Osteoblast (primary cell): ENCODE measurements around the gene ASB5. TPM values are rescaled to one million over a fixed set of nuclear protein-coding genes. Genes with fewer than 3 reads are reported as not detected.
A peak's percentile ranks its signal among the peaks of the same experiment; 100 is the strongest.

Source experiments
- DNase-seq: peaks from one replicate; pipeline ENCODE4 v3.0.0; 2011; ENCODE audit warnings: low spot score, mixed read lengths; ENCODE audit not compliant: insufficient read length; ENCODE audit errors: missing footprints
- H2AFZ ChIP-seq: 2 replicates; pipeline ENCODE4 v1.6.0; 2011; ENCODE audit warnings: mild to moderate bottlenecking, low read length
- H3K27ac ChIP-seq: 2 replicates; pipeline ENCODE4 v1.5.1; 2011; ENCODE audit warnings: mild to moderate bottlenecking, low read depth, low read length, moderate library complexity
- H3K27me3 ChIP-seq: 2 replicates; pipeline ENCODE4 v1.6.0; 2012; ENCODE audit warnings: mild to moderate bottlenecking, control low read depth, inconsistent platforms, low read length, moderate library complexity; ENCODE audit not compliant: insufficient read depth
- H3K36me3 ChIP-seq: 2 replicates; pipeline ENCODE4 v1.5.1; 2011; ENCODE audit warnings: mild to moderate bottlenecking, low read length, control low read depth, moderate library complexity; ENCODE audit not compliant: insufficient read depth
- H3K4me1 ChIP-seq: 2 replicates; pipeline ENCODE4 v1.5.1; 2011; ENCODE audit warnings: mild to moderate bottlenecking, low read length, control low read depth, moderate library complexity; ENCODE audit not compliant: insufficient read depth
- H3K4me2 ChIP-seq: 2 replicates; pipeline ENCODE4 v1.6.0; 2011; ENCODE audit warnings: mild to moderate bottlenecking, low read length; ENCODE audit not compliant: insufficient read depth
- H3K4me3 ChIP-seq: fragments of 200-600 bp; sonication (generic); 3 replicates; pipeline ENCODE4 v1.5.1; 2012; ENCODE audit warnings: mild to moderate bottlenecking, low read length, inconsistent platforms; ENCODE audit not compliant: insufficient read depth
- H3K79me2 ChIP-seq: 2 replicates; pipeline ENCODE4 v1.6.0; 2012; ENCODE audit warnings: mild to moderate bottlenecking, low read length, control low read depth, inconsistent platforms; ENCODE audit not compliant: insufficient read depth
- H3K9me3 ChIP-seq: 2 replicates; pipeline ENCODE4 v1.5.1; 2011; ENCODE audit warnings: low read depth, low read length, control low read depth
- H4K20me1 ChIP-seq: 2 replicates; pipeline ENCODE4 v1.6.0; 2012; ENCODE audit warnings: mild to moderate bottlenecking, low read length, control low read depth; ENCODE audit not compliant: insufficient read depth
- CTCF ChIP-seq: IDR thresholded peaks from 2 replicates; pipeline ENCODE4 v1.5.1; 2011; ENCODE audit warnings: mild to moderate bottlenecking, low read depth, low read length, moderate library complexity; ENCODE audit errors: extremely low read depth
- total RNA-seq: library from RNA; depleted of rRNA; stranded (reverse); fragments of >200 nt; gene quantifications from 2 replicates; pipeline ENCODE4 v1.2.3, GENCODE V29; 2012

The ASB5 gene
- total RNA-seq, 1 donor: 1.1 TPM

GRCh38 chr4:176209535-176209934, 59.5 kb downstream of the ASB5 start:
- no peak overlapping the region for H3K4me2 ChIP-seq
- H2AFZ ChIP-seq: no peak overlapping the region
- H3K79me2 ChIP-seq: no peaks in the 10 kb centered on the region
- no peaks in the 10 kb centered on the region for H3K9me3 ChIP-seq
- H4K20me1 ChIP-seq: no peaks in the 10 kb centered on the region
- H3K4me3 ChIP-seq: no peak overlapping the region
- TF ChIP-seq CTCF: no peak
- H3K4me1 ChIP-seq: no peaks in the 10 kb centered on the region
- no peak overlapping the region for H3K27ac ChIP-seq
- DNase-seq: no peak
- H3K36me3 ChIP-seq: no peaks in the 10 kb centered on the region
- H3K27me3 ChIP-seq: no peaks in the 10 kb centered on the region

GRCh38 chr4:176207839-176208238, 61.2 kb downstream of the ASB5 start:
- H3K27ac ChIP-seq: no peak overlapping the region

GRCh38 chr4:176205299-176205698, 63.7 kb downstream of the ASB5 start:
- Histone ChIP-seq H3K27ac (no peak overlapping the region), H3K9me3 (no peaks in the 10 kb centered on the region), H3K4me3 (no peak overlapping the region), H2AFZ (no peak overlapping the region), H3K27me3 (no peaks in the 10 kb centered on the region), H3K4me1 (no peaks in the 10 kb centered on the region), H4K20me1 (no peaks in the 10 kb centered on the region), H3K4me2 (no peak overlapping the region), H3K36me3 (no peaks in the 10 kb centered on the region), H3K79me2 (no peaks in the 10 kb centered on the region)
- peak; percentile 1 for DNase-seq
- no peak for TF ChIP-seq CTCF

More at GRCh38 chr4:176207839-176208238, 61.2 kb downstream of the ASB5 start:
- Histone ChIP-seq H2AFZ (no peak overlapping the region), H4K20me1 (no peaks in the 10 kb centered on the region), H3K36me3 (no peaks in the 10 kb centered on the region), H3K79me2 (no peaks in the 10 kb centered on the region), H3K9me3 (no peaks in the 10 kb centered on the region), H3K4me1 (no peaks in the 10 kb centered on the region), H3K4me3 (no peak overlapping the region), H3K4me2 (no peak overlapping the region), H3K27me3 (no peaks in the 10 kb centered on the region)
- DNase-seq: no peak
- TF ChIP-seq CTCF: no peak

- H3K9me3 ChIP-seq: no peaks in the 10 kb centered on the region
- H3K79me2 ChIP-seq: no peaks in the 10 kb centered on the region
- H4K20me1 ChIP-seq: no peaks in the 10 kb centered on the region
- no peak for DNase-seq
- no peak overlapping the region for H3K4me3 ChIP-seq
- H3K36me3 ChIP-seq: no peaks in the 10 kb centered on the region
- H3K4me2 ChIP-seq: no peak overlapping the region
- peak overlapping the region; percentile 39 for H2AFZ ChIP-seq
- no peak overlapping the region for H3K27ac ChIP-seq
- H3K27me3 ChIP-seq: no peaks in the 10 kb centered on the region
- H3K4me1 ChIP-seq: peaks cover 18% of the 10 kb centered on the region
- TF ChIP-seq CTCF: no peak
Measured at GRCh38 chr4:176198316-176198903, 70.6 kb downstream of the ASB5 start.
